Measurements from ENCODE around the gene KDM1A.

KDM1A gene

DNA sequence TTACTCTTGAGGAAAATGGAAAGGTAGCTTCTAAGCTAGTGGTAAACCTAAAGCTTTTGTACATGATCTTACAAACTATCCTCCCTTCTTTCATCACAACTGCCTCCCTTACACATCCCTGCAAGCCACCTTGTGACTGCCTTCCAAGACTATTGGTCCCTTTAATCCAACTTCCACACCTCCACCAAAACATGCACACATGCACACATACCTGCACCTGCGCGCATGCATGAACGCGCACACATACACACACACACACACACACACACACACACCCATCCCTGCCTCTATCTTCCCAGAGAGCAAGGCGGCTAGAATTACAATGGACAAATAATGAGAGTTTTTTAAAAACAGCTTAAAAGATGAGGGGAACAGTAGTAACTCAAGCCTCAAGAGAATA, 91.1 kb downstream of the KDM1A start:
- DNase-seq (ENCODE audit: low spot score), result no peak

DNA sequence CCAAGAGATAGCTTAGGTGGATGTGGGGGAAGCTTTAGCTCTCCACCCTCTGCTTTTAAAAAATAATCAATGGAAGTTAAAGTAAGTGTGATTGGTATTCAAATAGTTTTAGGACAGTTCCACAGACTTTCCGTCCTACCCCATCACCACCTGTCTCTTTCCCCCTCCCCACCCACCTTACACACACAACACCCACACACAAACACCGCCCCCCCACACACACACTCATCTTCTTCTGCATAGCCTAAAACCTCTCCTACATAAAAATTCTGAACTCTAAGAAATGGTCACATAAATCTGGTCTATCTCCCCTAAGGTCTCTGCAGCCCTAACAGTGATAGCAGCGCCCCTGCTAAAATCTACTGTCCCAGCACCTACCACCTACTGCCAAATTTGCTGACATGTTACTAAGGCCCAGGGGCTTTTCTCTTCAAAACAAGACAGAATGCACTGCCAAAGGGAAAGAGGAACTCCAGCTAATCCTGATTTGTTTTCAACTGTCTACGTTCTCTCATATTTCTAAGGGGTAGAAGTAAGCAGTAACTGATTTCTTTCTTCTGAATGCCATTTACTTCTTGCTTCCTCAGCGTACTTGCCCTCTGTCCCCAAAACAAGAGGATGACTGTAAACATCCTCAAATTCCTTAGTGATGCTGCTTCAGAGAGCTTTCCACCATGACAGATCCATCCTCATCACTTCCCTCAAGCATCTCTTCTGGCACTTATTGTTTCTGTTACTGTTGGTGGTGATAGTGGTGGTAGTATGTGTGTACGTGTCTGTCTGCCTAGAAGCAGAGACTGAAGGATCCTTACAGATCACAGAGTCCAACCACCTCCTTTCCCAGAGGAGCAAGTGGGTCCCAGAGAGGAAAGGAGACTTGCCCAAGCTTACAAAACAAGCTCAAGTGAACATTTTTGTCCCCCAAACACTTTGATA, 92.6 kb downstream of the KDM1A start:
- no peak for DNase-seq (ENCODE audit: low spot score)

DNA sequence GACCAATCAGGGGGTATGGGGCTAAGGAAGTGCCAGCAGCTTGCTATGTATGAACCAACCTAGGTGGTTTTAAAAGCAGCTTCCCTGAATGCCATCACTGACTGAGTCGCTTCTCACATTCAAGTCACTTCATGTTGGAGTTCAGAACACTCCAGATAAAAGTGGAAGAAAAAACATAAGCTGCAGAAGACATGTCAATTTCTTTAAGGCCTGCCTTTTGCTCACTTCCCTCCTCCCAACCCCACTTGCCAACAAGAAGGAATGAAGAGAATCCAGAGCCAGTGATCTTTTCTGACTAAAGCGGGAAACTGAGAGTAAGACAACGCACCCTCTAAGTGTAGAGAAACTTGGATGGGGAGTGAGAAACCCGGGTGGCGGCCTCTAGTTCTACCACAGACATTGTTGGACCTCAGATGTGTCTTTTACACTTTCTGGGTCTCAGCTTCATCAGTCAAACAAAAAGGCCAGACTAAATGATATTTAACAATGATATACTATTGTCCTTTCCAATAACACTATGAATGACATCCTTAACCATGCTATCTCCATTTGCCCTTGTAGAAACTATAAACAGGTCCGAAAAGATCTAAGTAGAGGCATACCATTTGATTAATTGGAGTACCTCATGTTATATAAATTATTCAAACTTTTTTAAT, 95.3 kb downstream of the KDM1A start:
- no peak for DNase-seq (ENCODE audit: low spot score)

DNA sequence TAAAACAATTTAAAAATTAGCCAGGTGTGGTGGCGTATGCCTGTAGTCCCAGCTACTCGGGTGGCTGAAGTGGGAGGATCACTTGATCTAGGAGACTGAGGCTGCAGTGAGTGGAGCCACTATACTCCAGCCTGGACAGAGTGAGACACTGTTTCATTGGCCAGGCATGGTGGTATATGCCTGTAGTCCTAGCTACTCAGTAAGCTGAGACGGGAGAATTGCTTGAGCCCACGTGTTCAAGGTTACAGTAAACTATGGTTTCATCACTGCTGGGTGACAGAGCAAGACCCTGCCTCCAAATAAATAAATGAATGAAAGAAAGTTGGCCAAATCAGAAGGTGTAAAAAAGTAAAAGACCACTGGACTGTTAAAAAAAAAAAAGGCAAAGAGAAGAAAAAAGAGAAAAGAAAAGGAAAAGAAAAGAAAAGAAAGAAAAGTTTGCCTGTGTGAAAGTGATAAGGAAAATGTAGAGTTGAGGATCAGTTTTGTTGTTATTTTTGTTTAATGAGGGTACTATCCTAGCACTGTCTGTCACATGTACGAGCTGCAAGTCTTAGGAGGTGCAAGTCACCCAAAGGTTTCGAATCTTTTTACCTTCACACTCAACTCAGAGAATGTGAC, 97.1 kb downstream of the KDM1A start:
- no peak for DNase-seq (ENCODE audit: low spot score)

DNA sequence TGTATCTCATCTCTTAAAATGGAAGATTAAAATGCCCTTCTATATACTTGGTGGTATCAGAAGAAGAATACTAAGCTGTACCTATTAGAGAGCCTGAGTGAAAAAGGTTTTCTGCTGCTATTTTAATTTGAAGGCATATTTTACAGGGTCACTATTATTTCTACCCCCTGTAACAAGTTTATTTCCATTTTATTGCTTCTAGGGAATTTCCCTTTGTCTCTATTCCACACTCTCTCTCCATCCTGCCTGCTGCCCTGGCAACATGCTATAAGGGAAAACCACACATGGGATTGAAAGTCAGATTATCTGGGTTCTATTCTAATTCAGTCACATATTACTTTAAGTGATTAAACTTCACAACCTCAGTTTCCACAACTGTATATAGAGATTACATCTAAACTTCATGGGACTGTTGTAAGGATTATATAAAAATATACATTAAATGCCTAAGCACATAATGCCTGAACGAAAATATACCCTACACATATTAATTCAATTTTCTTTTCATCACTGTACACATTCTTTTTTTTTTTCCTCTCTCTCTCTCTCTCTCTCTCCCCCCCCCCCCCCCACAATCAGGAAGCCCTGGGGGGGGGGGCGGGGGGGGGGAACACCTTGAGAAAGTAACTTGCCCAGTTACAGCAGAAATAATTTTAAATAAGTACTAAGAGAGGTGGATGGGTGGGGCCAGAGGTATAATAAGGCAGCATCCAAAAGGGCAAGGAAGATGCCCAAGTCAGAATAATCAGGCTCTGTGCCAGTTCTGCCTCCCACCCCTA, 97.8 kb downstream of the KDM1A start:
- no peak for DNase-seq (ENCODE audit: low spot score)

DNA sequence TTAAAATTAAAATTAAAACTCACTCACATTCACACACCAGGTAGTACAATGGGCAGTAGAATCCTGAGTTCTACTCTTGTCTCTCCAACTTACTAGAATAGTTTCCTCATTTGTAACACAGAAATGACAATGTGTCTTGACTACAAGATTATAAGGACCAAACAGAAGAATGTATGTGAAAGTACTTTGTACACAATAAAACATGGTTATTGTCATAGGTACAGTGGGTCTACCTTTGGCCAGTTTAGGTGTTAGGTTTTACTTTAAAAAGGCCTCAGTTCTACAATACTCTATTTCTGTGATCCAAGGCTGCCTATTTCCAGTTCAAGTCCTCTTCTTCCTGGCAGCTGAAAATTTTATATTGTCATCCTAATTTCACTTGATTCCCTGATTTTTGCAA, 99.1 kb downstream of the KDM1A start:
- DNase-seq (ENCODE audit: low spot score), result no peak

DNA sequence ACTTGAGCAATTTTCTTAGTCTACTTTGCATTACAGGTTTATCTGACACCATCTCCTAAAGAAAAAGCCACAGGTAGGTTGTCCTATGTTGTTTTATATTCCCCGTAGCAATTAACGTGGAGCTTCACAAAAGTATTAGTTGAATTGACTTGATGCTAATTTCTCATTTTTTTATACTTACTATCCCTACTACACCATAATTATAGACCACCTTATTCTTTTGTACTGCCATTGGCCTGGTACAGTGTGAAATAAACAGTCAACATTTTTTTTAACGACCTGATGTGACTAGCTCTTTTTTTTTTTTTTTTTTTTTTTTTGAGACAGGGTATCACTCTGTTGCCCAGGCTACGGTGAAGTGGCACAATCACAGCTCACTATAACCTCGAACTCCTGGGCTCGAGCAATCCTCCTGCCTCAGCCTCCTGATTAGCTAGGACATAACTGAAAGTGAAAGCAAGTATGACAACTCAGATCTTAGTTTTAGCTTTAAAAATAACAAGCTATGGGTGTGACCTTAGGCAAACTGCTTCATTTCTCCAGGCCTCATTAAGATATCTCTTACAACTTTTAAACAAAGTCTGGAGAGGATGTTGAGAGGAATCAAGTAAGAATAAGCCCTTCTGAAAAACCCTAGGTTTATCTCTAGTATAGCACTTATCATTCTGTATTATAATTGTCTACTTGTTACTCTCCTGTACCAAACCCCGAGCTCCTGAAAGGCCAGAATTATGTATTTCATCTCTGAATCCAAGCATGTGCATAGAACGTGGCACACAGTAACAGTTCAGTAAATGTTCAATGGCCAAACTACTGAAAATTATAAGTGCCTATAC, 99.9 kb downstream of the KDM1A start:
- DNase-seq (ENCODE audit: low spot score), result no peak

DNA sequence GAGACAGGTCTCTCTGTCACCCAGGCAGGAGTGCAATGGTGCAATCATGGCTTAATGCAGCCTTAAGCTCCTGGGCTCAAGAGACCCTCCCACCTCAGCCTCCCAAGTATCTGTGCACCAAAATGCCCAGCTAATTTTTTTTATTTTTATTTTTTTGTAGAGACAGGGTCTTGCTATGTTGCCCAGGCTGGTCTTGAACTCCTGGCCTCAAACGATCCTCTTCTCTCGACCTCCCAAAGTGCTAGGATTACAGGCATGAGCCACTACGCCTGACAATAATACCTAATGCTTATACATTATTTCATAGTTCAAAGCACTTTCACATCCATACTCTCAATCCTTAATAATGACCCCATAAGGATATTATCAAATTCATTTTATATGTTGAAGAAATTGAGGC, 101.1 kb downstream of the KDM1A start:
- no peak for DNase-seq (ENCODE audit: low spot score)

DNA sequence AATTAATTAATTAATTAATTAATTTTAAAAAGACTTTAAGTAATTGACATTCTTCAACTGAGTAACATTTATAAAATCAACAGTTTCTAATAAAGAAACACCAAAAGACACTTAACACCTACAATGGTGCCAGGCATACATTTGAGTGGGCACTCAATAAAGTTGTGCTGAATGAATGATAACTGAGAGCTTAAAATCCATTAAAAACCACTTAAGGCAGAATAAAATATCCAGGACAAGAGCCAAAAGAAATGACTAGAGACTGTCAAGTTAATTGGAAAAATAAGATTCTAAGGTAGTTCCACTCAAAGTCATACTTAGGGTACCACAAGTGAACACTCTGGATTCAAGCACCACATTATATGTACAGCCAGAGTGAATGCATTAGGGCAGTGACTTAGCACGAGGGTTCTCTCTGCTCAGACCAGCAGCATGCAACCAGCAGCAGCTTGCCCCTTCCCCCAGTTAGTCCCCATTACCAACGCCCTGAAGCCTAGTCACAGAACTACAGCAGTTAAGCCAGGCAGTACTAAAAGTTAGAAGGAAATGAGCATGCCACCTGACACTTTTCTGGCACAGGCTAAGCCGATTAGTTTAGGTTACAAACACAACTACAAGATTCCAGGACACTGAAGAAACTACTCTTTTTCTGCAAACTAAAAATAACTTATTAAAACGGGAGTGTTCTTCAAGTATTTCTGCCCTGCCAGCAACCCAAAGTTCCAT, 102.9 kb downstream of the KDM1A start:
- DNase-seq (ENCODE audit: low spot score), result no peak

DNA sequence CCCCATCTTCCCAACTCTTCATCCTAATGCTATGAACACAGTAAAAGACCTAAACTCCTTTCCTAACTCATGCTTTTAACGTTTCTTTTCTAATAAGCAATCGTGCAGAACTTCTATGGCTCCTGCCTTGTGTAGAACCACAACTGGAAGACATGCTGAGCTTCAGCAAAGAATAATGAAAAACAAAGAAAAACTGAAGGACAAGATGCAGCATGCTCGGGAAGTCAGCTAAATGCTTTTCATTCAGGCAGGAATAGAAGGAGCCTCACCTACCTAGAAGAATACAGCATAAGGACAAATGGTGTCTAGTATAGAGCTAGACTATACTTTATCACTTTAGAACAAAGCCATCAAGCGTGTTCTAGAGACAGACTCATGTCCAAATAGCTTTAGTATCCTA, 103.5 kb downstream of the KDM1A start:
- DNase-seq (ENCODE audit: low spot score), result no peak

DNA sequence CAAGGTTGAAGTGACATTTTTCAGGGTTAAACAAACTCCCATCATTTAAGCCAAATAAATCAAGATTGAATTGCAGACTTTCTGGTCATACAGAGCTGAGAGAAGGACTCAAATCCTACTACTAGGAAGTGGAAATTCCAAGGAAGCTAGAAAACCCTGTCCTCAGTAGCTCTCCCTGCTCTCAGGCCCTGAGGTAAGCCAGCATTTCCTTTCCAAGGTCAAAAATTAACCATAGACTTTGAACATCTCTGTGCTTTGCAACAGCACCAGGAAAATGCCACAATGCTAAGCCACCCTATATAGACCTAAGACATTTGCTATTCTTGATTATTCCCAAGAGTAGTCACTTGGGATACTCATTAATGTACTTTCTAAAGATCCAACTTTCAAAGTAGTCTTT, 104.3 kb downstream of the KDM1A start:
- no peak for DNase-seq (ENCODE audit: low spot score)

DNA sequence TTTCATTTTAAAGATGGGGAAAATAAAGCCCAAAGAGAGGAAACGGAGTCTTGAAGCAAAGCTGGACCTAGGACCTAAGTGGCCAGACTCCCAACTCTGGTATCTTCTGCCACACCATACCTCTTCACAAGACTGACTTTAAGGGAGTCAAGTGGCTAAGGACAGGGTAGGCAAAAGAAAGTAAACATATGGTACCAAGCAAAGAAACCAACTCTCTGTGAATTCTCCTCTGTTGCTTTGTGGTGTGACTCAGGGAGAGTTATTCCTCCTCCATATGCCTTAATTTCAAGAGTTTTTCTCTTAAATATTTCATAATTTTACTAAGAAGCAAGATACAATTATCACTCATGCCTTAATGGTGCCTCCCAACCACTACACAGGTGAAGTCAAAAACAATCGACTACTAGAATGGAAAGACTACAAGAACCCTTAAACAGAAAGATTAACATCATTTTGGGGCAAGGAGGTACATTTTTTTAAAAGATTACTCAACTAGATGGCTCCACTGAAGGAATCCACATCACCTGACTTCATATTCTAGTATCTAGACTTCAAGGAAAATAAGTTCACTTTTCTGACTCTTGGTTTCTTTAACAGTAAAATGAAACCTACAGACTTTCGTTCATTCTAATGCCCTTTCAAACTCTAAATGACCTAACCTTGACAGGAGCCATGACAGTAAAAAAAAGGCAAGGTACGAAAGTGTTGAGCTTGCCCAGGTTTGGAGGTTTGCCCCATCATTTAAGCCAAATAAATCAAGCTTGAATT, 105.2 kb downstream of the KDM1A start:
- no peak for DNase-seq (ENCODE audit: low spot score)

DNA sequence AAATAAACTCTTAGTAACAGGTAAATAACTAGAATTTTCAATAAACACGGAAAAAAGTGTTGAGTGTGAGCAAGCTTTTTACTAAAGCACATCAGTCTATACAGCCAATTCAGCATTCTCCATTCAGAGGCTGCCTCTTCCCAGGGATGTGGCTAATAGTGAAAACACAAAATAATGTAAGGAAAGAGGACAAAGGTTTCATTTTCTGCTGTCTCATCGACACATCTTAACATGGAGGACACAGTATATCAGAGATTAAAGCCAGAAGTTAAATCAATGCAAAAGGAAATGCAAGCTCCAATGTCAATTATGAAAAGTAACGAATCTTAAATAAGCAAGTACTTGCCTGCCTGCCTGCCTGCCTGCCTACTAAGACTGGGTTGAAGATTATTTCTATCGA, 106.2 kb downstream of the KDM1A start:
- DNase-seq (ENCODE audit: low spot score), result no peak

DNA sequence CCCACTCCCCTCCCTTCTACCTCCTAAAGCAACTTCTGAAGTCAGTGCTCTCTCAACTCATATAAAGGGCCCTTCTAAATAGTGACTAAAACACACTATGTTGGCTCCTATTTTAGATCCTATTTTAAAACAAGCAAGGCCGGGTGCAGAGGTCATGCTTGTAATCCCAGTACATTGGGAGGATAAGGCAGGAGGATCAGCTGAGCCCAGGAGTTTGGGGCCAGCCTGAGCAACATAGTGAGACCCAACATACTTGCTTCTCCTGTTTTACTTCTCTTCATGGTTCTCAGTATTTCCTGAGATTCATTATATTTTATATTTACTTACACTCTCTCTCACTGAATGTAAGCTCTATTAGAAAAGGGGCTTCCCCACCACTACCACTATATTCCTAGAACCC, 106.9 kb downstream of the KDM1A start:
- no peak for DNase-seq (ENCODE audit: low spot score)

DNA sequence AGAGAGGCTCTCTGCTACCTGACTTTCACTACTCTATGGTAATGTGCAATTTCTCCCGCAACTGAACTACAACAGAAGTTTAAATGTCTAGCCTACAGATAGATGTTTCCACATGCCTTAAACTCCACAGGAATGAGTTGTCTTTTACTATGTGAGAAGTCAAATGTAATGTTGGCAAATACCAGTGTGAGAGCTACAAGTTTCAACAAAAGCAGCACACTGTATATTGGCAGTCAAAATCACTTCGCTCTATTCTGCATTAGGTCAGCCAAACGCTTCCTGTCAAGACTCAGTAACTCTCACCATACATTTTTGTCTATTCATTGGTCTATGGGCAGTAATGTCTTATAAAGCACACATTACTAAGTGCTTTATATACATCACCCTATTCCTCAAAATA, 107.5 kb downstream of the KDM1A start:
- no peak for DNase-seq (ENCODE audit: low spot score)

DNA sequence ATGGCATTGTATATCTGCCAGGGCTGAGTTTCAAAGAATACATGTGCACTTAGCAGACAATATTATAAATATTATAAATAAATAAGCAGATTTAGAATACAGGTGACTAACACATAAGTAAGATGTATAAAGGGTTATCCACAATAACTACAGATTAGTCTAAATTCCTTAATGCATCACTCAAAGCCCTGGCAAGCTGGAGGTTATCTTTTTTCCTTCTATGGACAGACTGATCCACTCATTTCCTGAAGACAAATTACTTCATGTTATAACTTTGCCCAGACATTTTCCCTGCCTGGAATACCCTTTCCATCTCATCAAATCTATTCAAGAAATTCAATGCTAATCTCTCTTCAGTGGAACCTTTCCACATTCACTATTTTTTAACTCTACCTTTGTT, 110.6 kb downstream of the KDM1A start:
- no peak for DNase-seq (ENCODE audit: low spot score)

DNA sequence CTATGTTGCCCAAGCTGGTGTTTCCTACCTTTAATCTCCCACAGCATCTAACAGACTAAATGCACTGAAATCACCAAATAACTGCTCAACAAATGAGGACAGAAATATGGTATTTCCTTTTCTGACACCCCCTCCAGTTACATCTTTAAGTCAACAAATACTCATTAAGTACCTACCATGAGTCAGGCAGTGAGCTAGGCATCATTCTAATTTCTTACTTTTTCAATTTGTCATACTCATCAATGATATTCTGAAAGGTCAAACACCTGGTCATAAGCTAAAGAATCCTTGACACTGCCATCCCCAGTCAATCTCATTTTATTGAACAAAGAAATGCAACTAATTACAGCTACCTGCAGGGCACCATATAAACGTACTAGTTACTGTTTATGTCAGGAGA, 112.8 kb downstream of the KDM1A start:
- no peak for DNase-seq (ENCODE audit: low spot score)

Measured in D341Med (cell line).